NCI-H2196 treated with DMSO at 0.1 percent for 48 hours (cell line): Measurements from ENCODE around the gene SPNS1.
"Not testable (repeated sequence)": the region's sequence is repeated elsewhere in the genome, so short reads cannot be mapped to it uniquely, and the experiment has no call there.

Experiments
- DNase-seq: peaks from one replicate; lab custom pipeline; 2025; ENCODE audit not compliant: unreplicated experiment; lab: John Stamatoyannopoulos, UW

SPNS1 gene, protein sequence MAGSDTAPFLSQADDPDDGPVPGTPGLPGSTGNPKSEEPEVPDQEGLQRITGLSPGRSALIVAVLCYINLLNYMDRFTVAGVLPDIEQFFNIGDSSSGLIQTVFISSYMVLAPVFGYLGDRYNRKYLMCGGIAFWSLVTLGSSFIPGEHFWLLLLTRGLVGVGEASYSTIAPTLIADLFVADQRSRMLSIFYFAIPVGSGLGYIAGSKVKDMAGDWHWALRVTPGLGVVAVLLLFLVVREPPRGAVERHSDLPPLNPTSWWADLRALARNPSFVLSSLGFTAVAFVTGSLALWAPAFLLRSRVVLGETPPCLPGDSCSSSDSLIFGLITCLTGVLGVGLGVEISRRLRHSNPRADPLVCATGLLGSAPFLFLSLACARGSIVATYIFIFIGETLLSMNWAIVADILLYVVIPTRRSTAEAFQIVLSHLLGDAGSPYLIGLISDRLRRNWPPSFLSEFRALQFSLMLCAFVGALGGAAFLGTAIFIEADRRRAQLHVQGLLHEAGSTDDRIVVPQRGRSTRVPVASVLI

DNA sequence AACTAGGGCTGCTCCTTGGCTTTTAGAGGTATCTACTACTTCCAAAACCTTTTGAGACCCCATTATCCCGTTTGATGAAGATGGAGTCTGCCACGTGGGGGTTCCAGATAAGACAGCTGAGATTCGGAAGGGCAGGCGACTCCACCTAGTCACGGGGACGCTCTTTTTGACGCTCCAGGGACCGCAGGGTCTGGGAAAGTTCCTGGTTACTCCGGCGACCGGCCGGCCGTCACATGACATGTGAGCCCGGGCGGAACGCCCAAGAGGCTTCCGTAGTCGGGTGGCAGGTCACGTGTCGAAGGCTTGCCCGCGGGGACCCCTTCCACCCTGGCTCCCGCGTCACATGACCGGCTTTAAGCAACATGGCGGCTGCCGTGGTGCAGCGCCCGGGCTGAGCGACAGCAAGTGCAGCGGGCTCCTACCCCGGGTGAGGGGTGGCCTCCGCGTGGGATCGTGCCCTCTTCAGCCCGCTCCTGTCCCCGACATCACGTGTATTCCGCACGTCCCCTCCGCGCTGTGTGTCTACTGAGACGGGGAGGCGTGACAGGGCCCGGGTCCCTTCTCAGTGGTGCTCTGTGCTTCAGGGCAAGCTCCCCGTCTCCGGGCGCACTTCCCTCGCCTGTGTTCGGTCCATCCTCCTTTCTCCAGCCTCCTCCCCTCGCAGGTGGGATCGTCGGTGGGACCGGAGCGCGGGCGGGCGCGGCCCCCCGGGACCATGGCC, at the start of gene SPNS1:
Gene SPNS1 (plus strand): TSS at position 342 of the 721 bp plus-strand sequence. CDS start 374 bp downstream, at position 716.
- peak; percentile 91 for DNase-seq

GRCh38 chr16:28925386-28926228, 49.0 kb upstream of the SPNS1 start:
- DNase-seq: peak; percentile 64

- not testable (repeated sequence) for DNase-seq
Measured at GRCh38 chr16:28926284-28926683, 48.3 kb upstream of the SPNS1 start.

DNA sequence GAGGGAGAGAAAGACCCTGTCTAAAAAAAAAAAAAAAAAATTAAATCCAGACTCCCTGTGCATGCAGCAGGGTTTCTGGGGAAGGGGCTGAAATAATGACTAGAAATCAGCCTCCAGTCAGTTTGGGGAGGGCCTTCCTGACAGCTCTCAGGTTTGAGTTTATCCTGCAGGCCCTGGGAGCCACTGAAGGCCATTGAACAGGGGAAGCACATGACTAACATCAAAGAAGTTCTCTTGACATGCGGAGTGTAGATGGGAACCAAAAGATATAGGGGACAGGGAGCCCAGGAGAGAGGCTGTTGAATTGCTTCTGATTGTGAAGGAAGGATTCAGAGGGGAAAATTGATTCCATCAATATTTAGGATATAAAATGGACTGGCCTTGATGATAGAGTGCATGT, 46.8 kb upstream of the SPNS1 start:
- no peak for DNase-seq

DNA sequence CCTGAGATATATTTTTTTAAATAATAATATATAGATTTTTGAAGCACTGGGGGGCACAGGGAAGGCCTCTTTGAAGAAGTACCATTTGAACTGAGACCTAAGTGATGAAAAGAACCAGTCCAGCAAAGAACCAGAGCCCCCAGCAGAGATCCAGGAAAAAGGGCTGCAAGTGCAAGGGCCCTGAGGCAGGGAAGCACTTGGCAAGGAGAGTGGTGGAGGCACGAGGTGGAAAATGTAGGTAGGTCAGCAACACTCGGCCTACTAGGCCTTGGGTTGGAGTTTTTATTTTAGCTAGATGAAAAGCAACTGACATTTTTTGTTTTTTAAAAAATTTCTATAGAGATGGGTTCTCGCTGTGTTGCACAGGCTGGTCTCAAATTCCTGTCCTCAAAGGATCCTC, 44.4 kb upstream of the SPNS1 start:
- DNase-seq: no peak

GRCh38 chr16:28930652-28931051, 43.9 kb upstream of the SPNS1 start:
- no peak for DNase-seq

- DNase-seq: no peak
Measured at GRCh38 chr16:28931801-28932225, 42.8 kb upstream of the SPNS1 start, which contains the start of gene CD19. CD19 (plus strand) TSS chr16:28931971; CDS start chr16:28932001, 30 bp downstream.

- no peak for DNase-seq
Measured at GRCh38 chr16:28932339-28933141, 42.0 kb upstream of the SPNS1 start.

DNA sequence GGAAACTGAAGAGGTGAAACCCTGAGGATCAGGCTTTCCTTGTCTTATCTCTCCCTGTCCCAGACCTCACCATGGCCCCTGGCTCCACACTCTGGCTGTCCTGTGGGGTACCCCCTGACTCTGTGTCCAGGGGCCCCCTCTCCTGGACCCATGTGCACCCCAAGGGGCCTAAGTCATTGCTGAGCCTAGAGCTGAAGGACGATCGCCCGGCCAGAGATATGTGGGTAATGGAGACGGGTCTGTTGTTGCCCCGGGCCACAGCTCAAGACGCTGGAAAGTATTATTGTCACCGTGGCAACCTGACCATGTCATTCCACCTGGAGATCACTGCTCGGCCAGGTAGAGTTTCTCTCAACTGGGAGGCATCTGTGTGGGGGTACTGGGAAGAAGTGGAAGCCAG, 41.4 kb upstream of the SPNS1 start:
- no peak for DNase-seq

DNA sequence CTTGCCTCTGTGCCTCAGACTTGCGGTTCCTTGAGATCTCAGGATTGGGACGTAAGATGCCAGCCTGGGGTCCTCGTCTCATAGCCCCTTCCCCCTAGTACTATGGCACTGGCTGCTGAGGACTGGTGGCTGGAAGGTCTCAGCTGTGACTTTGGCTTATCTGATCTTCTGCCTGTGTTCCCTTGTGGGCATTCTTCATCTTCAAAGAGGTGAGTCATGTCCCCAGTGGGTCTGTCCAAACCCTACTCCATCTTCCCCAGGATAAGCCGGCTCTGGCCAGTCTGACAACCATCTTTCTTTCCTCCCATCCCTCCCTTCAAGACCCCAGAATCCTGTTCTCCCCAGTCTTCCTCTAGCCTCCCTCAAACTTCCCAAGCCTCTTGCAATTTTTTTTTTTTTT, 39.2 kb upstream of the SPNS1 start:
- no peak for DNase-seq

DNA sequence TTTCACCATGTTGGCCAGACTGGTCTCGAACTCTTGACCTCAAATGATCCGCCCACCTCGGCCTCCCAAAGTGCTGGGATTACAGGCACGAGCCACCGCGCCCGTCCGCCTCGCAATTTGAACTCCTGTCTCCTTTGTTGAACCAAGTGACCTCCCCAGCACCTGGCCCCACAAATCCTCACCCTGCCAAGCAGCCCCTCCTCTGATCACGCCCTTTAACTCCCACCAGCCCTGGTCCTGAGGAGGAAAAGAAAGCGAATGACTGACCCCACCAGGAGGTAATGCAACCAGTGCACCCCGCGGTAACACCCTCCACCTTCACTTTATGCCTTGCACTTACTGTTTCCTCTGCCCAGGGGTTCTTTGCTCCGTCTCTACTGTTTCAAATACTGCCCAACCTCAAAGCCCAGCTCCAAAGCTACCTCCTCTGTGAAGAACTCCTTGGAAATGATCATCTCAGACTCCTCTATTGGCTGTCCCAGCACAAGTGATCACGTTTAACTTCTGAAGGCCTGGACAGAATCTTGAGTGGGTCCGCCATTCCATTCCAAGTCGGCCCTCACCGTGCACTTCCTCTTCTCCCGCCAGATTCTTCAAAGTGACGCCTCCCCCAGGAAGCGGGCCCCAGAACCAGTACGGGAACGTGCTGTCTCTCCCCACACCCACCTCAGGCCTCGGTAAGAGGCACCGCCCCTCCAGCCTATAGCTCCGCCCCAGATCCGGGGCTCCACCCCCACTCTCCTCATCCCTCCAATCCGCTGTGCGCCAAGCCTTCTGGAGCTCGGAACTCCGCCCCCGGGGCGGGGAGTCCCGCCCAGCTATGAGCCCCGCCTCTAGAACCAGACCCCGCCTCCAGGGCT, 38.4 kb upstream of the SPNS1 start:
- DNase-seq: no peak

DNA sequence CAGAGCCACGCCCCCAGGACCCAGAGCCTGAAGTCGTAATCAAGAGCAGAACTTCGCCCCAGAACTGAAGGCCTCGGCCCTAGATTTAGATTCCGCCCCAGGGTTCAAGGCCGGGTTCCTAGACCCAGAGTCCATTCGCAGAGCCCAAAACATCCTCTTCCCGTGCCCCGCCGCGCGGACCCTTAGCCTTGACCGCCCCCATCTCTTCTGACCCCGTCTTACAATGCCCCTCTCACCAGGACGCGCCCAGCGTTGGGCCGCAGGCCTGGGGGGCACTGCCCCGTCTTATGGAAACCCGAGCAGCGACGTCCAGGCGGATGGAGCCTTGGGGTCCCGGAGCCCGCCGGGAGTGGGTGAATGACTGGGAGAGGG, 37.8 kb upstream of the SPNS1 start:
- DNase-seq: no peak

DNA sequence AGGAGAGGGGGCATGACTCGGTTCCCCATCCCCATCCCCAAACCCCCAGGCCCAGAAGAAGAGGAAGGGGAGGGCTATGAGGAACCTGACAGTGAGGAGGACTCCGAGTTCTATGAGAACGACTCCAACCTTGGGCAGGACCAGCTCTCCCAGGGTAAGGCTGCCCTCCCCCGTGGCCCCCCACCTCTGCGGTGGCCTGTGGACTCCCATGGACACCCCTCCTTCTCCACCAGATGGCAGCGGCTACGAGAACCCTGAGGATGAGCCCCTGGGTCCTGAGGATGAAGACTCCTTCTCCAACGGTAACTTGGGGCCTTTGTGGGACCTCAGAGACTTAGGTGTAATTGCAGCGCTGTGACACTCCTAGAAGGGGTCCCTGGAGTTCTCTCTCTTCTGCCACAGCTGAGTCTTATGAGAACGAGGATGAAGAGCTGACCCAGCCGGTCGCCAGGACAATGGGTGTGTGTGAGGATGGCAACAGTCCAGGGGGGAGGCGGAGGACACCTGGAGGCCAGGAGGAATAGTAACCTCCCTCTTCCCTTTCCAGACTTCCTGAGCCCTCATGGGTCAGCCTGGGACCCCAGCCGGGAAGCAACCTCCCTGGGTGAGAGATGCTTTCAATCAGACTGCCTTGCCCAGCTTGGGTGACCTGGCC, 37.2 kb upstream of the SPNS1 start:
- no peak for DNase-seq

DNA sequence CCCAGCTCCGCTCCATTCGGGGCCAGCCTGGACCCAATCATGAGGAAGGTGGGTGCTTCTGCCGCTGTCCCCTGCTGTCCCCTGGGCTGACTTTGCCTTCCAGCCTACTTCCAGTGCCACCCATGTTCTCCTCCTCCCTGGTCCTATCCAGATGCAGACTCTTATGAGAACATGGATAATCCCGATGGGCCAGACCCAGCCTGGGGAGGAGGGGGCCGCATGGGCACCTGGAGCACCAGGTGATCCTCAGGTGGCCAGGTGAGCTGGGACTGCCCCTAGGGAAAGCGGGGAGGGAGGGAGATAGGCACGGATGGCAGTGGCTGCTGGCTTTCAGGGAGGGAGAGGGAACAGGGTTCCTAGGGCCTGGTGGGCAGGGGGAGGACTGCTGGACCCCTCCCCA, 35.9 kb upstream of the SPNS1 start:
- no peak for DNase-seq

GRCh38 chr16:28939825-28940224, 34.8 kb upstream of the SPNS1 start:
- not testable (repeated sequence) for DNase-seq

- no peak for DNase-seq
Measured at GRCh38 chr16:28943281-28943680, 31.3 kb upstream of the SPNS1 start.

DNA sequence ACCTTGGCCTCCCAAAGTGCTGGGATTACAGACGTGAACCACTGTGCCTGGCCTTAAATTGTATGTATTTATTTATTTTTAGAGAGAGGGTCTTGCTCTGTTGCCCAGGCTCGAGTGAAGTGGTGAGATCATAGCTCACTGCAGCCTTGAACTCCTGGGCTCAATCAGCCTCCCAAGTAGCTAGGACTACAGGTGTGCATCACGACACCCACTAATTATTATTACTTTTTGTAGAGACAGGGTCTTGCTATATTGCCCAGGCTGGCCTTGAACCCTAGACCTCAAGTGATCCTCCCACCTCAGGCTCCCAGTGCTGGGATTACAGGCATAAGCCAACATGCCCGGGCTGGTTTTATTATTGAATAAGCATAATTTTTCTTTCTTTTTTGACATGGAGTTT, 27.9 kb upstream of the SPNS1 start:
- DNase-seq: no peak

- peak; percentile 99 for DNase-seq
Measured at GRCh38 chr16:28950648-28951409, 23.7 kb upstream of the SPNS1 start, which contains the start of gene NFATC2IP. NFATC2IP (plus strand) TSS chr16:28950937; CDS start chr16:28951012, 75 bp downstream.
